Neural progenitor cell (in vitro differentiated cells): ENCODE measurements around the gene PAGE2. TPM values are rescaled to one million over a fixed set of nuclear protein-coding genes. Genes with fewer than 3 reads are reported as not detected.

Source experiments
- DNase-seq: peaks from one replicate; pipeline ENCODE4 v3.0.0-alpha.2; 2016; ENCODE audit warnings: low spot score
- H2AFZ ChIP-seq: fragments of 200-600 bp; sonication (generic); replicated peaks from 2 replicates; pipeline ENCODE4 v1.6.1; 2016; ENCODE audit warnings: antibody characterized with exemption
- H3F3A ChIP-seq: fragments of 200-600 bp; sonication (generic); 2 replicates; pipeline ENCODE4 v1.6.1; 2016; ENCODE audit warnings: antibody characterized with exemption, low read depth
- H3K27ac ChIP-seq: fragments of 200-600 bp; sonication (generic); 2 replicates; pipeline ENCODE4 v1.5.1; 2016; ENCODE audit warnings: mild to moderate bottlenecking
- H3K27me3 ChIP-seq: fragments of 200-600 bp; sonication (generic); 2 replicates; pipeline ENCODE4 v1.6.1; 2016; ENCODE audit warnings: mild to moderate bottlenecking, moderate library complexity
- H3K36me3 ChIP-seq: fragments of 200-600 bp; sonication (generic); 2 replicates; pipeline ENCODE4 v1.5.1; 2016
- H3K4me1 ChIP-seq: fragments of 200-600 bp; sonication (generic); 2 replicates; pipeline ENCODE4 v1.6.1; 2016; ENCODE audit warnings: mixed run types
- H3K4me2 ChIP-seq: fragments of 200-600 bp; sonication (generic); 2 replicates; pipeline ENCODE4 v1.6.1; 2016
- H3K4me3 ChIP-seq: fragments of 200-600 bp; sonication (generic); 2 replicates; pipeline ENCODE4 v1.5.1; 2016
- H3K79me2 ChIP-seq: fragments of 200-600 bp; sonication (generic); 2 replicates; pipeline ENCODE4 v1.6.1; 2016; ENCODE audit warnings: low read depth
- H3K9ac ChIP-seq: fragments of 200-600 bp; sonication (generic); 2 replicates; pipeline ENCODE4 v1.6.1; 2016
- H3K9me3 ChIP-seq: fragments of 200-600 bp; sonication (generic); 2 replicates; pipeline ENCODE4 v1.5.1; 2016; ENCODE audit warnings: low read depth
- H4K20me1 ChIP-seq: fragments of 200-600 bp; sonication (generic); 2 replicates; pipeline ENCODE4 v1.6.1; 2016; ENCODE audit warnings: low read depth
- H3K27ac Mint-ChIP-seq: 3 replicates; pipeline ENCODE4 v1.8.0; 2021; ENCODE audit warnings: mixed read lengths
- H3K27me3 Mint-ChIP-seq: 2 replicates; pipeline ENCODE4 v1.8.0; 2022; ENCODE audit warnings: low read depth, mild to moderate bottlenecking, inconsistent platforms, moderate library complexity, mixed read lengths; ENCODE audit not compliant: insufficient read depth
- H3K36me3 Mint-ChIP-seq: 3 replicates; pipeline ENCODE4 v1.8.0; 2021; ENCODE audit warnings: mixed read lengths
- H3K4me1 Mint-ChIP-seq: 3 replicates; pipeline ENCODE4 v1.8.0; 2021; ENCODE audit warnings: mixed read lengths
- H3K4me3 Mint-ChIP-seq: 3 replicates; pipeline ENCODE4 v1.8.0; 2021; ENCODE audit warnings: mild to moderate bottlenecking, moderate library complexity, mixed read lengths
- H3K9me3 Mint-ChIP-seq: 3 replicates; pipeline ENCODE4 v1.8.0; 2020; ENCODE audit warnings: mixed read lengths
- EZH2 ChIP-seq: fragments of 200-600 bp; sonication (generic); IDR thresholded peaks from 2 replicates; pipeline ENCODE4 v1.6.1; 2017; ENCODE audit warnings: antibody characterized with exemption, mild to moderate bottlenecking, moderate library complexity
- EZH2phosphoT487 ChIP-seq: fragments of 200-600 bp; sonication (generic); IDR thresholded peaks from 2 replicates; pipeline ENCODE4 v1.6.1; 2017; ENCODE audit warnings: antibody characterized with exemption
- total RNA-seq: library from RNA; depleted of rRNA; stranded (reverse); fragments of >200 nt; gene quantifications from 2 replicates; pipeline ENCODE4 v1.2.3, GENCODE V29; 2015; ENCODE audit warnings: low replicate concordance
- TF ChIP-seq, protein P1 (sequence below): fragments of 200-600 bp; sonication (generic); IDR thresholded peaks from 2 replicates; pipeline ENCODE4 v1.5.1; 2017; ENCODE audit warnings: antibody characterized with exemption, mild to moderate bottlenecking

The PAGE2 gene
- total RNA-seq, 1 donor from 2014 or later: 0.69 TPM

DNA sequence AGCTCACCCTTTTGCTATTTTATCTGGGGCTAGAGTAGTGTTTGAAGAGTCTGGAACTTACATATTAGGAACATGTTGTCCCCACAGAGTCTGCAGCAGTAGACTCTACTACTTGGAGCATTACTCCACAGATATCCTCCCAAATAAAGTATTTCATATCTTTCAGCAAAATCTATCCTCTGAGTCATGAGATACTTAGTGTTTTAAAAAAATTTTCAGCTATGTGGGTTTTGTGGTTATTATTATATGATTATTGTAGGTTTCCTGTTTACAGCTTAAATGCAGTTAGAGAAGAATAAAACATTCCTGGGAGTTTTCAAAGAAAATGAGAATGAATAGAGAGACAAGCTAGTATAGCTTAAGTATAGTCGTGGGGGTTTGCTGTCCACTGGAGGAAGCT lies 30.9 kb downstream of the PAGE2 start:
- Mint-ChIP-seq H3K4me1 (peaks cover 13% of the 10 kb centered on the region), H3K27me3 (no peaks in the 10 kb centered on the region), H3K9me3 (peaks cover 2% of the 10 kb centered on the region), H3K4me3 (no peak overlapping the region), H3K36me3 (no peaks in the 10 kb centered on the region), H3K27ac (no peak overlapping the region)
- H3K9ac ChIP-seq: no peak overlapping the region
- no peak overlapping the region for H3K4me3 ChIP-seq
- H3K4me1 ChIP-seq: peaks cover 15% of the 10 kb centered on the region
- H3K9me3 ChIP-seq: no peaks in the 10 kb centered on the region
- no peak overlapping the region for H3K27ac ChIP-seq
- no peak overlapping the region for H3K4me2 ChIP-seq
- H3K27me3 ChIP-seq: no peaks in the 10 kb centered on the region
- no peaks in the 10 kb centered on the region for H3K79me2 ChIP-seq
- no peaks in the 10 kb centered on the region for H4K20me1 ChIP-seq
- TF ChIP-seq EZH2phosphoT487: no peak
- no peaks in the 10 kb centered on the region for H3K36me3 ChIP-seq
- no peak for DNase-seq
- H3F3A ChIP-seq: peaks cover 20% of the 10 kb centered on the region
- no peak overlapping the region for H2AFZ ChIP-seq

DNA sequence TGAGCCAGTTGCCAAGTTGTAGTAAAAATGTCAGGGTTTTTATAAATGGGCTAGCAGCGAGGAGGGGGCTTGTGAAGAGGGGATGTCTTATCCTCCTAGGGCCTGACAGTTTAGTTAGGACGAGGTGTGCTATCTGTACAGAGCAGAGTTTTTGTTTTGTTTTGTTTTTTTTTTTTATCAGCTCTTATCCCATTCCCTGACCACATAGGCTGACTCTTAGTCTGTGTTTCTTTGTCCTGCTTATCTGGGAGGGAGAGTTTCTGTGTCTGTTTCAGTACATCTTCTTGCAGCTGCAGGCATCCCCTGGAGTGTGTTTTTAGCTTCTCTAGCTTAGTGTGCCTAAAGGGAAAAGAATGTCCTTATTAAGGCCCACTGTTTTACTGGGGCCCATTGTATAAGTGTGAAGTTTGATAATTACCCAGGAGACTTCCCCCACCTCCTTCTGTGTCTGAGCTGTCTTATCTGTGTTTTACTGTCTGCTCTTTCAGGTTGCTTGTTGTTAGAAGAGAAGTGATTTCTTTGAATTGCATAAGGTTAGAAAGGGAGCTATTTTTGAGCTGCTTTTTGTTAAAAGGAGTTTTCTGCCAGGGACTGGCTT lies 32.0 kb downstream of the PAGE2 start:
- Histone ChIP-seq H3K79me2 (no peaks in the 10 kb centered on the region), H3K4me1 (peaks cover 15% of the 10 kb centered on the region), H3K4me2 (peak overlapping the region; percentile 68), H3K9me3 (no peaks in the 10 kb centered on the region), H4K20me1 (no peaks in the 10 kb centered on the region), H3K27me3 (peaks cover 5% of the 10 kb centered on the region), H3K4me3 (no peak overlapping the region), H3K27ac (peak overlapping the region; percentile 75), H3K9ac (no peak overlapping the region), H3F3A (peaks cover 20% of the 10 kb centered on the region), H2AFZ (no peak overlapping the region), H3K36me3 (no peaks in the 10 kb centered on the region)
- Mint-ChIP-seq H3K9me3 (peaks cover 2% of the 10 kb centered on the region), H3K4me1 (peaks cover 13% of the 10 kb centered on the region), H3K27ac (no peak overlapping the region), H3K36me3 (no peaks in the 10 kb centered on the region), H3K4me3 (no peak overlapping the region), H3K27me3 (no peaks in the 10 kb centered on the region)
- DNase-seq: peak; percentile 52
- TF ChIP-seq EZH2phosphoT487: no peak
- no peak for TF ChIP-seq EZH2
- TF ChIP-seq, protein P1, sequence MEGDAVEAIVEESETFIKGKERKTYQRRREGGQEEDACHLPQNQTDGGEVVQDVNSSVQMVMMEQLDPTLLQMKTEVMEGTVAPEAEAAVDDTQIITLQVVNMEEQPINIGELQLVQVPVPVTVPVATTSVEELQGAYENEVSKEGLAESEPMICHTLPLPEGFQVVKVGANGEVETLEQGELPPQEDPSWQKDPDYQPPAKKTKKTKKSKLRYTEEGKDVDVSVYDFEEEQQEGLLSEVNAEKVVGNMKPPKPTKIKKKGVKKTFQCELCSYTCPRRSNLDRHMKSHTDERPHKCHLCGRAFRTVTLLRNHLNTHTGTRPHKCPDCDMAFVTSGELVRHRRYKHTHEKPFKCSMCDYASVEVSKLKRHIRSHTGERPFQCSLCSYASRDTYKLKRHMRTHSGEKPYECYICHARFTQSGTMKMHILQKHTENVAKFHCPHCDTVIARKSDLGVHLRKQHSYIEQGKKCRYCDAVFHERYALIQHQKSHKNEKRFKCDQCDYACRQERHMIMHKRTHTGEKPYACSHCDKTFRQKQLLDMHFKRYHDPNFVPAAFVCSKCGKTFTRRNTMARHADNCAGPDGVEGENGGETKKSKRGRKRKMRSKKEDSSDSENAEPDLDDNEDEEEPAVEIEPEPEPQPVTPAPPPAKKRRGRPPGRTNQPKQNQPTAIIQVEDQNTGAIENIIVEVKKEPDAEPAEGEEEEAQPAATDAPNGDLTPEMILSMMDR: no peak

DNA sequence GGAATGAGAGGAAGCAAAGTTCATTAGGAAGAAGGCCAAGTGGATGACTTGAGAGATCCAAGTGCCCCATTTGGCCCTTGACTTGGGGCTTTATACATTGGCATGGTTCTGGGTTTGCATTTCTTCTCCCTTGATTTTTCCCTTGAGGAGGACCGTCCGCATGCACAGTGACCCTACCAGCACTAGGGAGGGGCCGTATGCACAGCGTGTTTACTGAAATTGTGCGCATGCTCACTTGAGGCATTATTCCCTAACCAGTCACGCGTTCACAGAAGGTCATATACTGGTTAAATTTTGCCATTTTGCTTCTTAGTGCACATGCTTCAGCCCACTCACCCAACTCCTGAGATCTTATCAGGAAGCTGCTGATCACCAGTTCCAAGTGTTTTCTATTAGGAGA lies 35.1 kb downstream of the PAGE2 start:
- Mint-ChIP-seq H3K27ac (no peak overlapping the region), H3K27me3 (no peaks in the 10 kb centered on the region), H3K36me3 (no peaks in the 10 kb centered on the region), H3K4me3 (no peak overlapping the region), H3K4me1 (peaks cover 13% of the 10 kb centered on the region), H3K9me3 (peaks cover 2% of the 10 kb centered on the region)
- TF ChIP-seq EZH2phosphoT487 (no peak), EZH2 (no peak)
- TF ChIP-seq, protein P1: no peak
- Histone ChIP-seq H3K27ac (no peak overlapping the region), H3K4me3 (no peak overlapping the region), H3K9ac (no peak overlapping the region), H3K36me3 (no peaks in the 10 kb centered on the region), H3K9me3 (no peaks in the 10 kb centered on the region), H3K4me1 (peaks cover 15% of the 10 kb centered on the region), H3K27me3 (peaks cover 5% of the 10 kb centered on the region), H3K4me2 (no peak overlapping the region), H4K20me1 (no peaks in the 10 kb centered on the region), H3F3A (peaks cover 20% of the 10 kb centered on the region), H3K79me2 (no peaks in the 10 kb centered on the region), H2AFZ (no peak overlapping the region)
- no peak for DNase-seq

DNA sequence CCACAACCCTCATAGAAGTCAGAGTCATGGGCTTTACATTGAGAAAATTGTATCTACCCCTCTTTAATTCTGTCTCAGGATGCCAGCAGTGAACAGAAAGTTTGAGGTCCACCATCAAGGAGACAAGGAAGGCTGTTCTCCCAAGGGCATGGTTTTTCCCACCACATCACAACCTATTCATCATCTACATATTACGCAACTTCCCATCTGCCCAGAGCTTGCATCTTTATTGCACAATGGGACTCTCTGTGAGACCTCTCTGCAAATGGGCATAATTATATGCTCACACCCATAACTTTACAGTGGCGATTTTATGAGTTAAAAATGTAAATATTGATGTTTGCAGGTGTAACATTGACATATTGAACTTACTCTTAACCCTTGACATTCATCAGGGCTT lies 38.9 kb downstream of the PAGE2 start:
- no peak for DNase-seq
- no peak overlapping the region for H2AFZ ChIP-seq
- peaks cover 11% of the 10 kb centered on the region for H3K27me3 ChIP-seq
- no peaks in the 10 kb centered on the region for H3F3A ChIP-seq
- TF ChIP-seq EZH2 (no peak), EZH2phosphoT487 (no peak)
- TF ChIP-seq, protein P1: no peak
- no peaks in the 10 kb centered on the region for H3K4me1 Mint-ChIP-seq
- no peaks in the 10 kb centered on the region for H3K79me2 ChIP-seq
- H3K36me3 ChIP-seq: no peaks in the 10 kb centered on the region
- H3K36me3 Mint-ChIP-seq: no peaks in the 10 kb centered on the region
- H3K4me1 ChIP-seq: no peaks in the 10 kb centered on the region
- no peaks in the 10 kb centered on the region for H3K27me3 Mint-ChIP-seq
- H3K27ac Mint-ChIP-seq: no peak overlapping the region
- no peaks in the 10 kb centered on the region for H4K20me1 ChIP-seq
- no peak overlapping the region for H3K4me3 ChIP-seq
- no peak overlapping the region for H3K4me2 ChIP-seq
- no peak overlapping the region for H3K4me3 Mint-ChIP-seq
- no peak overlapping the region for H3K27ac ChIP-seq
- H3K9me3 ChIP-seq: no peaks in the 10 kb centered on the region
- H3K9me3 Mint-ChIP-seq: no peaks in the 10 kb centered on the region
- no peak overlapping the region for H3K9ac ChIP-seq
